GM04504 (cell line): ENCODE results near the gene HCFC1.
A peak's percentile ranks its signal among the peaks of the same experiment; 100 is the strongest.

Experiments used
- DNase-seq: peaks from one replicate; pipeline ENCODE4 v3.0.0-alpha.2; 2012; ENCODE audit warnings: low read depth

Gene HCFC1

DNA sequence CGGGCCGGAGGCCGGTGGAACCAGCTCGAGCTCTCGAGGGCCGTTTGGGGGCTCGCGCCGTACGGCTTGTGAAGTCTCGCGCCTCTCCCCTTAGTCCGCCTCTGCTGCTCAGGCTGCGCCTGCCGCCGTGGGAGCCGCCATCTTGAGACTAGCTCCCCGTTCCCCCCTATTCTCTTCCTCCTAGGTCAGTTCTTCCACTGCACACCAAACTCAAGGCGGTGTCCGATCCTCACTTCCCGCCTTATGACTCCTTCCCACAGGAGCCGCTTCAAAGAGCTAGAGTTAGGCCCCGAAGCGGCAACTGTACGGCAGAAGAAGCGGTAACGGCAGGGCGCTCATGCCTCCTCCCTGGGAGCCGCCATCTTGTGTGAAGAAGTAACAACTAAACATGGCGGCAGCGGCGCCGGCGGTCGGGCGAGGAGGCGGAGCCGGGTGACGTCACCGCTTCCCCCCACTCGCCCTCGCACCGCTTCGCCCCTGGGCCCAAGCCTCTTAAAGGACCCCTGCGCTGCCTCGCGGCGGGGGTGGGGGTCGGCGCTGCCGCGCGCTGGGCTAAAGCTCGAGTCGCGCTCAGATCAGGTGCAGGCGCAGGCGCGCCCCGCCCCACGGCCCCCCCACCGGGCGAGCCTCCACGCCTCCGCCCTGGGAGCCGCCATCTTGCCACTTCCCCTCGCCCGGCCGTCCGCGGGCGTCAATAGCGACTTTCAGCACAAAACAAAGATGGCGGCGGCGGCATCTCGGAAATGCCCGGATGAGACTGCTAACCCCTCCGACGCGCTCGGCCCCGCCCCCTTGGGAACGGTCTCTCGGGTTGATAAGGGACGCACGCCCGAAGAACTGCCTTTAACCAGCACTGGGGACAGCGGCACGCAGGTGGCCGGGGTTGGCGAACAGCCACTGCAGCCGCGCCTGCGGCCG is at the start of gene HCFC1:
Gene HCFC1 (minus strand): TSS at position 369 of the 918 bp plus-strand sequence. CDS start 978 bp downstream, outside the sequence.
- peak; percentile 90 for DNase-seq

DNA sequence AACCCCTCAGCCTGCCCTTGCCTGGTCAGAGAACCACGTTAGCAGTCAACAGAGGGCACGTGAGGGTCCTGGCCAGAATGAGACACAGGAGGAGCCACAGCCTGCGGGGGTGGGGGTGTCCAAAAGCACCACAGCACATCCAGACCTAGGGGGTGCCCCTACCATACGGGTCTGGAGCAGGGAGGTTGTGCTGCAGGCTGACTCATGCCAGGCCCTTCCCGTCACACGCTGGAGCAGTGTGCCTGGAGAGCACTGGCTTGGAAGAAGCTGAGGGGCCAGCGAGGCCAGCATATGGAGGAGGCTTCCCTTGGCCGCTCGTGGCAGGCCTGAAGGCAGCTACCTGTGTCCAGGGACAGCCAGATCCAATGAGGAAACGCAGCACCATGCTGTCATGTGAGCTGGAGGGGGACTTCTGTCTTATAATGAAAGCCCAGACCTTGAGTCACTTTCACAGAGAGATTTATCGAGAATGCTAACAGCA is 49.6 kb upstream of the HCFC1 start:
- DNase-seq: no peak

DNA sequence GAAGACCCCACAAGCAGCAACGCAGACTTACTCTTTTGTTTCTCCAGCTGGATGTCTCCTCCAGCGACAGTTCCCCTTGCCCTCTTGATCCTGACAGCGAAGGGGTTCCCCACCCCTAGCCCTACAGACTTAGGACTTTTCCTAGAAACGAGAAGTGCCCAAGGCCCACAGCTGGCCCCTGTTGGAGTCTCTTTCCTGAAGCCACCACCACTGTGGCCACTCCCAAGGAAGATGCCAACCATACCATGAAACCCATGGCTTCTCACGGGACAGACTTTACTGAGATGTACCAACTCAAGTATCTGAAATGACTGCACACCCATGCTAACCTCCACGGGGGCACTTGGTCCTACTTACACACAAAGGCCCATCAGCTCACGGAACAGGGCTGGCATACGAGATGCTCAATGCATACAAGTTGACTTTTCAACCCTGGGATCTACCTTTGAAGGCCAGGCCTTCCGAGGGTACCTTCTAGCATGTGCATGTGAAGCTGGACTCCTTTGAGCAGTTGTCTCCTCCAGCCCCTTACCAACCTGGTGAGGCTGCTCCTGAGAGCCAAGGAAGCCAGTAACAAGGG is 49.0 kb upstream of the HCFC1 start:
- DNase-seq: no peak

DNA sequence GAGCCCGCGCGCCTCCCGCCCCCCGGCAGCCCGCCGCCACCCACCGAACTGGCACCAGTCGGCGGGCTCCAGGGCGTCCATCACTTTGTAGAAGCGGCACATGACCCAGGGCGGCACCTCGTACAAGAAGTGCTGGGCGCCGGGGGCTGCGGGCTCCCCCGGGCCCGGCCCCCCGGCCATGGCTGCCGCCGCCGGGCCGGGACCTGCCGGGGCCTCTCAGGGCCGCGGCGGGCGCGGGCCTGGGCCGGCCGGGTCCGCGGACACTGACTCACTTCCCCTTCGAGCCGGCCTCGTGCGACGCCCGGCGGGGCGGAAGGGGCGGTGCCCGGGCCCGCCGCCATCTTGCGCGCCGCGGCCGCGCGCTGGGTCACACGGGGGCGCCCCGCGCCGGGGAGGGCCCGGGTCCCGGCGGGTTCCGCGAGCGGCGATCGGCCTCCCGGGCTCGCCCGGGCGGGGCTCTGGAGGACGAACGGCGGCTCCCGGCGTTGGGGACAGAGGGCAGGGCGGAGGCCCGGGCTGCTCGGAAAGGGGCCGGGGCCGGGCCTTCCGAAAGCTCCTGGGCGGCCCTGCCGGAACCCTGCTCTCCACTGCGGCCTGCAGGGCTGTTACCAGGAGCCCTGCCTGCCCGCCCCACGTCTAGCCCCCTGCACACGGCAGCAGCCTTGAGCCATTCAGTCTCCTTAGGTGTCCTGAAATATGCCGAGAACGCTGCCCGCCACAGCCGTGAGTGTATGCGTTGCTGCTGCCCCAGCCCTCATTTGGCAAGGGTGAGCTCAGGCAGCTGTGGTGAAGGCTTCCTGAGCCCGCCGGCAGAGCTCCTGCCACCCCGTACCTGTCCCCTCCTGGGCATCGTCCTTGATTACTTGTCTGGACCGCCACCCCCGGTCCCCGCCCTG is 48.3 kb upstream of the HCFC1 start, which contains the start of gene IRAK1:
Gene IRAK1 (minus strand): TSS at position 270 of the 896 bp plus-strand sequence. CDS start 90 bp downstream, at position 180.
- DNase-seq: no peak

DNA sequence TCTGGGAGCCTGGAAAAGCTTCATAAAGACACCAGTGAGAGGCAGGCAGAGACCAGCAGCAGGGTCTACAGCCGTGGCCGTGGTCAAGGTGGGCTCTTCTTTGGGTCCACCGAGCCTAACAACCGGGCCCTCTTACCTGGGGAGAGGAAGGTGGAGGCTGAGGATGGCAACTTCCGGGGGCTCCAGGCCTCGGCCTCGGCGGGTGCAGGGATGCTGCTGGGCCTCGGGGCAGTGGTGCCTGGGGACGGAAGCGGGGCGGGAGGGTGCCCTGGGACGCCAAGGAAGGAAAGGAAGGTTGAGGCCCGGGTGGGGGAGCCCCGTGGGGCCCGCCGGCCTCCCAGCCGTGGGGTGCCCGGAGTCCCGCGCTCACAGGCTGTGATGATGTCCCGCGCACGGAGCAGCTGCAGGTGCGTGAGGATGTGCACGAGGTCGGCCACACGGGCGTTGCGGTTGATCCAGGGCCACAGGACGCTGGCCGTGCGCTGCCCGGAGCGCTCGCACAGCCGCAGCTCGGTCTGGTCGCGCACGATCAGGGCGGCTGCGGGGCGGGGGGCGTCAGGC is 47.5 kb upstream of the HCFC1 start:
- DNase-seq: no peak

DNA sequence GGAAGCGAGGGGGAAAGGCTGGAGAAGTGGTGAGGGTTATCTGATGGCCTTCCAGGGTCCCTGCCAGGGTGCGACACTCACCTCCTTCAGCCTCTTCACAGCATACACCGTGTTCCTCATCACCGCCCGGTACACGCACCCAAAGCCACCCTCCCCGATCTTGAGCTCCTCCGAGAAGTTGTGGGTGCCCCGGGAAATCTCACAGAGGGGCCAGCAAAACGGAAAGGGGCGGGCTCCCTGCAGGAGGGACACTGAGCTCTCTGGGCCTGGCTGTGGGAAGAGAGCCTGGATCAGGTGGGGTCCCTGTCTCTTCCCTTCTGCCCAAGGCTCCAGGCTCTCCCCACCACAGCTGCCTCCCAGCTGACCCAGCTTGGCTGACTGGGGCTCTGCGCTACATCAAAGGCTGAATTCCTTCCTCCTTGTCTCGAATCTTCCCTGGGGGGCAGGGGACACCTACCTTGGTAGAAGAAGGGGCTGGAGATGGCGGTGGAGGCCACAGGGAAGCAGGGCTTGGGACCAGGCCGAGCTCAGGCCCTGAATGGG is 47.0 kb upstream of the HCFC1 start:
- DNase-seq: no peak

DNA sequence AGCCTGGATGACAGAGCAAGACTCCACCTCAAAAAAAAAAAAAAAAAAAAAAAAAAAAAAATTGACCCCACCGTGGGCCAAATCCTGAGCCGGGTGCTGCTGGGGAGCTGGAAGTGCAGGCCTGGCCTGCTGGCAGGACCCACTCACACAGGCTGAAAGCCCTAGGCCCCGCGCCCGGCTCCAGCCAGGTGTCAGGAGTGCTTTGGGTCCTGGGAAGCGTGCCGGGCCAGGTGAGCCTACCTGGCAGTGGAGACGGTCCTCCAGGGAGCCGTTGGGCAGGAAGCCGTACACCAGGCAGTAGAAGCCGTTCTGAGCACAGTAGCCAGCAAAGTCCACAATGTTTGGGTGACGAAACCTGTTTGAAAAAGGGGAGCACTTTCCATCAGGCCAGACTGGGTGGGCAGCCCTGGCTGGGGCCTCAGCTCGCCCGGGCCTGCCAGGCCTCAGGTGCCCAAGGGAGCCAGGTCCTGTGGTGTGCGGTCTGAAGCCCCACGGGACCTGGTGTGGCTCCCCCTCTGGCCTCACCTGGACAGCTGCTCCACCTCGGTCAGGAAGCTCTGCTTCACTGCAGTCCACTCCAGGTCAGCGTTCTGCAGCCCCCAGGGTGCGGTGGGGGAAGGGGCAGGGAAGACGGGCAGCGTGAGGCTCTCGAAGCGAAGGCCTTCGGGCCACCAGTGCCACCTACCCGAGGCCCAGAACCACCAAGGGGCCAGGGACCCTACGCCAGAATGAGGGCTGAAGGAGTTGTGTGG is 46.3 kb upstream of the HCFC1 start:
- DNase-seq: no peak

DNA sequence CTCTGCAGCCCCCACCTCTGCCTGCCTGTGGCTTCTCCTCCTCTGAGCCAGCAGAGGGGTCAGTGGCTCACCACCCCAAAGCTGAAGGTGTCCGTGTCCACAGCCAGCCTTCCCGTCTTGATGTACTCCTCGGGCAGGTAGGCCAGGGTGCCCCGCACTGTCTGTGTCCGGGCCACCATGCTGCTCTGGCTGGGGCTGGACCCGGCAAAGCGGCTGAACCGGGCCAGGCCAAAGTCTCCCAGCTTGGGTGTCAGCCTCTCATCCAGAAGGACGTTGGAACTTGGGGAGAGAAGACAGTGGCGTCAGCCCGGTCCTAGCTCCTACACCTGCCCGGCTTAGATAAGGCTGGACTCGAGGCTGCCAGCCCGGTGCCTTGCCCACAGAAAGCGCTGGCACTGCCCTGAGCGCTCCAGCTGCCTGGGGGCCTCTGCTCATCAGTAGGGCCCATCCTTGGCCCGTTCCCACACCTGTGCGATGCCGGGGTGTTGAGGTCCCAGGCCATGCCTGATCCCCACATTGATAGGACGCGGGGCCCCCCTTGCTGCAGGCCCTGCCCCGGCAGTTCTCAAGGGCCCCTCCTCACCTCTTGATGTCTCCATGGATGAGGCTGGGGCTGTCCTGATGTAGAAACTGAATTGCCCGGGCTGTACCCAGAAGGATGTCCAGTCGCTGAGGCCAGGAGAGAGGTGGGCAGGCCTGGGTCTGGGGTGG is 44.9 kb upstream of the HCFC1 start:
- no peak for DNase-seq

DNA sequence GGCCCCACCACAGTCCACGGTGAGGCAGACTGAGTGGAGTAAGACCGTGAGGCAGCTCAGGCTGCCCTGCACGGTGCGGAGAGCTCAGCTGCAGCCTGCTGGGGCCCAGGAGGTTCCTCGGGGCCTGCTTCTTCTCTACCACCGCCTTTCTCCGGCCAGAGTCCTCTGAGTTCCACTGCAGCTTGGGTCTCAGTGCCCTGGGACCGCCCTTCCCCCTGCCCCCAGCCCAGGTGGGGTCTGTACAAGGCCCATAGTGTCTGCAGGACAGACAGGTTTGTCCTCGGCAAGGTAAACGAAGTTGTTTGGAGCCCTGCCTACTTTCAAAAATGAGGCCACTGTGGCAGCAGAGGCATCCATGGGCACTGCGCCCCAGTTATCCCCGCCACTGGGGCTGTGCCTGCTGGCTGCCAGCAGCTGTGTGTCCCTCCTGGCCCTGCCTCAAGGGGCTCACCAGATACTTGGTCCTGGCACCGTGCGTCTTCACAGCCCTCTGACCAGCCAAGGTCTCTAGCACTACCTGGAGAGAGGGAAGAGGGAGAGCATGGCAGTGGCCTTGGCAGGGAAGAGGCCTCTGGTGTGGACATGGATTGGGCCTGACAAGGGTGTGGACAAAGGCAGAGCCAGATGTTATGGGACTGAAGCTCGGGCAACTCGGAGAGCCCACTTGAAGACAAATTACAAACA is 44.1 kb upstream of the HCFC1 start:
- DNase-seq: no peak

DNA sequence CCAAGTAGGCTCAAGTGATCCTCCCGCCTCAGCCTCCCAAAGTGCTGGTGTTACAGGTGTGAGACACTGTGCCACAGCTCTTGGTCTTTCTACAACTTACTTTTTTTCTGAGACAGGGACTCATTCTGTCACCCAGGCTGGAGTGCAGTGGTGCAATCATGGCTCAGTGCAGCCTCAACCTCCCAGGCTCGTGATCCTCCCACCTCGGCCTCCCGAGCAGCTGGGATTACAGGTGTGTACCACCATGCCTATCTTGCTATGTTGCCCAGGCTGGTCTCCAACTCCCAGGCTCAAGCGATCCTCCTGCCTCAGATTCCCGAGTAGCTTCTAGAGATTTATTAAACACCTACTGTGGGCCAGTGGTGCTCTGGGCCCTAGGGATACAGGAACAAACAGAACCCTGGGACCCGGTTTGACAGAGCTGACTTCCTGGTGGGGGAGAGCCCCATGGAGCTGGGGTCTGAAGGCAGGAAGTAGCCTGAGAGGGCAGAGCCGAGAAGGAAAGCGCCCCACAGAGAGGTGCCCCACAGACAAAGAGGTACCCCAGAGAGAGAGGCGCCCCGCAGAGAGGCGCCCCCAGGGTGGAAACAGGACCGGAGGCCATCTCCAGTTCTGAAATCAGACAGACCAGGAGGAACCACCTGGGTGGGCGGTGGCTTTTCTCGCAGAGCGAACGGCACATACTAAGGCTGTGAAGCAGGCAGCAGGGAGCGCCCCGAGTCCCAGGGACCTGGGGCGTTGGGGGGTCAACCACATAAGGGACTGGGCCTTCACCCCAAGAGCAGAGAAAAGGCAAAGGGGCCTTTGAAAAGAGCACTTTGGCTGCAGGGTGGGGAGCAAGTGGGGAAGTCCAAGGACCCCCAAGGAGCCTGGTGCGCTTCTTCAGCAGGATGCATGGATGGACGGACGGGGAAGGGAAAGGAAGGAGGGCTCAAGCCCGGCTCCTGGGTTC is 43.1 kb upstream of the HCFC1 start:
- no peak for DNase-seq

DNA sequence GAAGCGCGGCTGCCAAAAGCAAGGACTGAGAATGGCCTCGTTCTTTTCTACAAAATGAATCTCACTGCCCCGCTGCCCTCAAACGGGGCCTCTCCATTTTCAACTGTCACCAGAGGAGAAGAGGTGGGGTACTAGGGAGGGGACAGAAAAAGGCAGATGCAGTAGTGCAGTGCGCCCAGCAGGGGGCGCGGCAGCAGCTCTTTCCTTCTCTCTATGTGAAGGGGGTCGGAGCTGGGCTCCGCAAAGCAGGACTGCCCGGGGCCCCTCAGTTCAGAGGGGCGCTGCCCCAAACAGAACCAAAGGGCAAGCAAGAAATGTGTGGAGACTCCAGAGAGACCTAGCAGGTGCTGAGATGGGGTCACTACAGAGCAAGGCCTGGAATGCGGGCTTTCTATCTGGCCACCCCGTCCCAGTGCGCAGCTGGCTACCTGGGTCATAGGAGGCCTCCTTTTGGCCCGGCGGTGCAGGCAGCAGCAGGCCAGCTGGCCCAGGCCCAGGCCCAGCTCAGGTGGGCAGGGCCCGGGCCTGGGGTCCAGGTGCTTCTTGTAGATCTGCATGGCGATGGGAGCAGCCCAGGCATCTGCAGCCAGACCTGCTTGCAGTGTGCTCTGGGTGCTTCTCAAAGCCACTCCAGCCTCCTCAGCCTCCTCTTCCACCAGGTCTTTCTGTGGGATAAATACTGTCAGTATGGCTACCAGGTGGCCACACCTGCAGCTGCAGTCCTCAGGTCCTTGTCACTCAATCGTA is 42.2 kb upstream of the HCFC1 start:
- no peak for DNase-seq

DNA sequence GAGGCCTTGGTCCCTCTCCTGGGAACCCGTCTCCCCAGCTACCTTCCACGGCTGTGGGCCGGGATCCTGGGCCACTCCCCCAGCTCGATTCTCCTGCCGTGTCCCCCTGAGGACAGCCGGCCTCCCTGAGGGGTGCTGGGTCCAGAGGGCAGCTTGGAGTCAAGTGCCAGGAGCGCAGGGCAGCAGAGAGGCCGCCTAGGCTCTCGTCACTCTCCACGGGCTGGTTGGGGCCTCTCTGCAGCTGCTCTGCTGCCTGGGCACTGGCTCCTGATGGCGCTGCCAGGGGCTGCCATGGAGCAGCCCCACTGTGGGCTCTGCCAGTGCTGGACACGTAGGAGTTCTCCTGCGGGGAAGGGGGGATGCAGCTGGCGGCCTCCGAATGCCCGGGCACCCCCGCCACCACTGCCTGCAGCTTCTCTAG is 41.4 kb upstream of the HCFC1 start:
- DNase-seq: no peak

DNA sequence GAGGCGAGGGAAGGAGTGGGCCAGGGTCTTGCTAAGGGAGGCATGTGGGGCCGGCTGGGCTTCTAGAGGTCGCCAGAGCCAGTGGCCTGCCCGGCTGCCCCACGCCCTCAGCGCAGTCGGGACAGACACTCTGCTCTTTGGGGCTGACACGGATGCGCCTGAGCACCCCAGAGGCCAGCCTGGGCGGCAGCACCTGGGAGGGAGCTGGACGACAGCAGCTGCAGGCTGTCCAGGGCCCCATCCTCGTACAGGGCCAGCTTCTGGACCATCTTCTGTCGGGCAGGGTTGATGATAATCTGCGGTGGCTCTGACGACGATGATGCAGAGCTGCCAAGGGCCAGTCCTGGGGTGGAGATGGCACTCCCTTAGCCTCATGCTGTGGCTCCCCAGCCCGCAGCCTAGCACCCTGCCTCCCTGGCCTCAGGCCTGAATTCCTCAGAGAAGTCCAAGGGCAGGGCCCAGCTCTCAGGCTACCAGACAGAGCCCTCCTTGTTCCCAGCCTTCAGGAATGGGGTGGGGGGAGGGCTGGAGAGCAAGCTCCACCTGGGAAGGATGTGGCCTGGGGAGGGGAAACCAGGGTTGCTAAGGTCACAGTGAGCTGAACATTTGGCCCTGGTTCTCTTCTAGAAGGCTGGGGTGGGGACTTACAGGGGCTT is 40.8 kb upstream of the HCFC1 start:
- DNase-seq: no peak

DNA sequence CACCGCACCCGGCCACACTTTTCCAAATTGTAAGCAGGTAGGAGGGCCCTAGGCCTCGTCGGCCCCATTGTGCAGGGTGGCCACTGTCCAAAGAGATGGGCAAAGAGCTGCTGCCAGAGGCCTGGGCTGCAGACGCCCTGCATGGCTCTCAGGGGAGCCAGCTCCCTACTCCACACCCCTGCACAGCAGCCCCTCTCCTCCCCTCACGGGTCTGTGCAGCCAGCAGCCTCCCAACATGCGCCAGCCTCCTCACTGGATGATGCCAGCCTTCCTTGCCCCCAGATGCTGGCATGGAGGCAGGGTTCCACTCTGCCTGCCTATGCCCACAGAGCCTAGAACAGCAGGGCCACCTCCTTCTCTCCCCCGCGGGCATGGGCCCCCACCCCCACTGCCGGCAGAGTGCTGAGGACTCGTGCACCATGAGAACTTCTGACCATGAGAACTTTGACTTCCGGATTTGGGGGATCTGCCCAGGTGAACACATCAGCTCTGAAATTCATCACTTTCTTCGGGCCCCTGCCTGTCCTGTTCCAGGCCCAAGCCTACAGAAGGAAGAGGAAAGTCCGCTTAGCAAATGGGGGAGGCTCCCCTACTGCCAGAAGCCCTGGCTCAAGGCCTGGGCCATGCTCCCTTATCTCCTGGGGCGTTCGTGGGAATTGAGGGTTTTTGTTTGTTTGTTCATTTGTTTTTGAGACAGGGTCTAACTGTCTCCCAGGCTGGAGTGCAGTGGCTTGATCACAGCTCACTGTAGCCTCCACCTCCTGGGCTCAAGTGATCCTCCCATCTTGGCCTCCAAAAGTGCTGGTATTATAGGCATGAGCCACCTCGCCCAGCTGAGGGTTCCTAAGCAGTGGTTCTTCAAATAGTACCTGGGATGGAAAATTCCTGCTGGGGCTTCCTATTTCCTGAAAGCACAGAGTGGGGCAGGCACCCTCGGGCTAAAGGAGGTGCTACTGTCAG is 40.0 kb upstream of the HCFC1 start:
- DNase-seq: no peak

DNA sequence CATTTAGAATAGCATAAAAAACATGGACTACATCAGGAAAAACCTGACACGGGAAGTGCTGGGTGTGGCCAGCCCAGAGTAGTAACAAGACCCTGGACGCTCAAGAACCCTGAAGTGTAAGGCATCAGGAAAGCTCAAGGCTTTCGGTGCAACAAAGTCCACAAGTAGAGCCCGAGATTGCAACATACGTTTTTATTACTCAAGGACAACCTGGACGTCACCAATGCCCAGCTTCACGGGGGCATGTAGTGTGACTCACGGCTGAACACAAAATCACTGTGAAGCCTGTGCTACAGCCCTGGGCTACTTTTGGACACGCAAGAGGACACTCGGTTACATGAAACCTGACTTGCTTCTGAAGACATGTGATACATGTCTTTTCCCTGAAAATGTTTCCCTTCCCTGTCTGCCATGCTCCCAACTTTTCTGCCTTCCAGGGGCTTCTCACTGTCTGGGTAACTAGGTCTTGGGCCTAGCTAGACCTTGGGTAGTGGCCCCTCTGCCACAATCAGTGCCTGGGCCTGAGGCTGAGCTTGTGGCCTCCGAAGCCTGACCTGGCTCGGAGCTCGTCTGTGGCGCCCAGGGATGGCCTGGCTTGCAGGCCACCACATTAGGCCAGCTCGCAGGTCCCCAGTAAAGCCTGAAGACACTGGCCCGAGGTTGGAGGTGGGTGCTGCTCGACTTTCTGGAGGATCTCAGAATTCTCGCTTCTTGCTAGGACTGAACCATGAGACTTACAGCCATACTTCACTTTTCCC is 38.9 kb upstream of the HCFC1 start:
- DNase-seq: no peak
